IMR-90 (cell line): Measurements from ENCODE around the gene LTBP1. TPM values are rescaled to one million over a fixed set of nuclear protein-coding genes. Genes with fewer than 3 reads are reported as not detected.

ENCODE experiments used
- ATAC-seq: fragments of 200-7000 bp; cut with Tn5 transposase; 2 replicates; pipeline ENCODE4 v1.9.1; 2020; ENCODE audit warnings: low read depth, mild to moderate bottlenecking, moderate library complexity
- BruUV-seq: library from RNA; stranded (reverse); fragments of 400-500 nt; replicated peaks from 2 replicates; lab custom pipeline; 2021; lab: Mats Ljungman, UMichigan
- CTCF ChIA-PET: fragments of 300-600 bp; formaldehyde crosslinking; extraction: SDS; loops from one replicate; lab custom pipeline; 2021; ENCODE audit warnings: antibody characterized with exemption; lab: Yijun Ruan, JAX
- POLR2A ChIA-PET: fragments of 300-600 bp; sonication (Branson Sonifier 250); formaldehyde crosslinking; loops from one replicate; lab custom pipeline; 2022; ENCODE audit warnings: antibody characterized with exemption; ENCODE audit not compliant: unreplicated experiment; lab: Charles Lee
- DNase-seq: peaks from one replicate; pipeline ENCODE4 v3.0.0; 2013
- H2AFZ ChIP-seq: replicated peaks from 2 replicates; pipeline ENCODE3; 2013; ENCODE audit warnings: low read length, mild to moderate bottlenecking; ENCODE audit not compliant: poor library complexity
- H2AK5ac ChIP-seq: 2 replicates; pipeline ENCODE4 v1.6.1; 2013; ENCODE audit warnings: low read depth, low read length, inconsistent platforms
- H2AK9ac ChIP-seq: replicated peaks from 2 replicates; pipeline ENCODE3; 2013; ENCODE audit warnings: mild to moderate bottlenecking, low read depth, low read length, moderate library complexity; ENCODE audit not compliant: poor library complexity
- H2BK120ac ChIP-seq: 2 replicates; pipeline ENCODE4 v1.6.1; 2013; ENCODE audit warnings: low read depth, low read length, inconsistent platforms
- H2BK15ac ChIP-seq: 3 replicates; pipeline ENCODE4 v1.6.1; 2013; ENCODE audit warnings: low read depth, low read length, inconsistent platforms
- H2BK20ac ChIP-seq: 2 replicates; pipeline ENCODE4 v1.6.1; 2013; ENCODE audit warnings: low read depth, mild to moderate bottlenecking, inconsistent platforms, low read length, moderate library complexity
- H2BK5ac ChIP-seq: 2 replicates; pipeline ENCODE4 v1.6.1; 2013; ENCODE audit warnings: mild to moderate bottlenecking, low read depth, low read length, inconsistent platforms; ENCODE audit not compliant: poor library complexity, severe bottlenecking
- H3K14ac ChIP-seq: replicated peaks from 2 replicates; pipeline ENCODE4 v1.6.1; 2013; ENCODE audit warnings: low read depth, low read length, inconsistent platforms
- H3K18ac ChIP-seq: 2 replicates; pipeline ENCODE4 v1.6.1; 2013; ENCODE audit warnings: low read depth, low read length, control low read depth
- H3K23ac ChIP-seq: 2 replicates; pipeline ENCODE4 v1.6.1; 2013; ENCODE audit warnings: low read depth, low read length, inconsistent platforms
- H3K27ac ChIP-seq: 2 replicates; pipeline ENCODE4 v1.5.1; 2013; ENCODE audit warnings: mild to moderate bottlenecking, control low read depth, low read length; ENCODE audit not compliant: insufficient read depth
- H3K27me3 ChIP-seq: 2 replicates; pipeline ENCODE4 v1.6.1; 2013; ENCODE audit warnings: low read length; ENCODE audit not compliant: control insufficient read depth, insufficient read depth
- H3K36me3 ChIP-seq: 2 replicates; pipeline ENCODE4 v1.6.1; 2013; ENCODE audit warnings: low read length, mixed read lengths; ENCODE audit not compliant: control insufficient read depth, insufficient read depth
- H3K4ac ChIP-seq: 2 replicates; pipeline ENCODE4 v1.6.1; 2013; ENCODE audit warnings: low read depth, low read length, inconsistent platforms
- H3K4me1 ChIP-seq: 2 replicates; pipeline ENCODE4 v1.6.1; 2013; ENCODE audit warnings: low read length, mixed read lengths; ENCODE audit not compliant: control insufficient read depth, insufficient read depth
- H3K4me2 ChIP-seq: 2 replicates; pipeline ENCODE4 v1.6.1; 2013; ENCODE audit warnings: low read depth, mild to moderate bottlenecking, control low read depth, low read length, moderate library complexity
- H3K4me3 ChIP-seq: 2 replicates; pipeline ENCODE4 v1.5.1; 2013; ENCODE audit warnings: low read depth, mild to moderate bottlenecking, control low read depth, low read length, moderate library complexity; ENCODE audit not compliant: insufficient read depth
- H3K56ac ChIP-seq: 2 replicates; pipeline ENCODE4 v1.6.1; 2013; ENCODE audit warnings: low read length, inconsistent platforms; ENCODE audit not compliant: insufficient read depth; ENCODE audit errors: extremely low read depth
- H3K79me1 ChIP-seq, 2 experiments: 2 replicates each; pipeline ENCODE4 v1.6.1; 2013; ENCODE audit warnings: low read length in 2 of 2, inconsistent platforms in 1 of 2, low read depth in 1 of 2
- H3K9ac ChIP-seq: 2 replicates; pipeline ENCODE4 v1.6.1; 2013; ENCODE audit warnings: low read depth, low read length, control low read depth
- H3K9me1 ChIP-seq: 2 replicates; pipeline ENCODE4 v1.6.1; 2013; ENCODE audit warnings: low read length, inconsistent platforms; ENCODE audit not compliant: insufficient read depth
- H3K9me3 ChIP-seq: 2 replicates; pipeline ENCODE4 v1.6.1; 2013; ENCODE audit warnings: low read length; ENCODE audit not compliant: control insufficient read depth, insufficient read depth
- H4K20me1 ChIP-seq: 2 replicates; pipeline ENCODE4 v1.6.1; 2013; ENCODE audit warnings: low read length, inconsistent platforms; ENCODE audit not compliant: insufficient read depth
- H4K5ac ChIP-seq: 2 replicates; pipeline ENCODE4 v1.6.1; 2013; ENCODE audit warnings: mild to moderate bottlenecking, low read depth, low read length, control low read depth
- H4K8ac ChIP-seq, 2 experiments: 2 replicates each; pipeline ENCODE4 v1.6.1; 2013; ENCODE audit warnings: low read depth in 2 of 2, low read length in 2 of 2, control low read depth in 1 of 2, inconsistent platforms in 1 of 2
- H4K91ac ChIP-seq: 2 replicates; pipeline ENCODE4 v1.6.1; 2013; ENCODE audit warnings: low read depth, low read length, inconsistent platforms; ENCODE audit not compliant: insufficient read depth
- BHLHE40 ChIP-seq: fragments of 150-350 bp; IDR thresholded peaks from 2 replicates; pipeline ENCODE4 v1.6.1; 2016; ENCODE audit warnings: mild to moderate bottlenecking, low read depth, low read length
- CEBPB ChIP-seq: IDR thresholded peaks from 2 replicates; pipeline ENCODE4 v1.6.1; 2012; ENCODE audit warnings: low read depth, low read length, improper control_type of control experiment
- CHD1 ChIP-seq: IDR thresholded peaks from 2 replicates; pipeline ENCODE4 v1.6.1; 2012; ENCODE audit warnings: low read depth, low read length, improper control_type of control experiment
- CTCF ChIP-seq: conservative IDR thresholded peaks from 2 replicates; pipeline ENCODE4 v1.5.1; 2012; ENCODE audit warnings: mild to moderate bottlenecking, low read depth, low read length, improper control_type of control experiment
- FOS ChIP-seq: fragments of 150-350 bp; IDR thresholded peaks from 2 replicates; pipeline ENCODE4 v1.6.1; 2016; ENCODE audit warnings: low read depth, low read length
- MAFK ChIP-seq: IDR thresholded peaks from 2 replicates; pipeline ENCODE4 v1.6.1; 2012; ENCODE audit warnings: low read depth, low read length, improper control_type of control experiment
- MAZ ChIP-seq: IDR thresholded peaks from 2 replicates; pipeline ENCODE4 v1.6.1; 2012; ENCODE audit warnings: low read depth, mild to moderate bottlenecking, low read length, improper control_type of control experiment, moderate library complexity, borderline replicate concordance
- MXI1 ChIP-seq: IDR thresholded peaks from 2 replicates; pipeline ENCODE4 v1.6.1; 2012; ENCODE audit warnings: low read depth, mild to moderate bottlenecking, low read length, moderate library complexity, borderline replicate concordance
- NFE2L2 ChIP-seq: fragments of 150-350 bp; IDR thresholded peaks from 2 replicates; pipeline ENCODE4 v1.6.1; 2016; ENCODE audit warnings: low read depth, mild to moderate bottlenecking, low read length
- POLR2A ChIP-seq: IDR thresholded peaks from 2 replicates; pipeline ENCODE4 v1.6.1; 2012; ENCODE audit warnings: mild to moderate bottlenecking, low read depth, low read length
- RCOR1 ChIP-seq: IDR thresholded peaks from 2 replicates; pipeline ENCODE4 v1.6.1; 2012; ENCODE audit warnings: mild to moderate bottlenecking, low read length, improper control_type of control experiment; ENCODE audit not compliant: insufficient replicate concordance
- RFX5 ChIP-seq: IDR thresholded peaks from 2 replicates; pipeline ENCODE4 v1.8.0; 2012; ENCODE audit warnings: low read depth, mild to moderate bottlenecking, low read length, moderate library complexity
- SMC3 ChIP-seq: fragments of 150-350 bp; IDR thresholded peaks from 2 replicates; pipeline ENCODE4 v1.6.1; 2016; ENCODE audit warnings: low read depth, mild to moderate bottlenecking, antibody characterized with exemption, low read length, moderate library complexity
- WGBS, 2 experiments: methylation state at CpG; one replicate each; pipeline versions ENCODE4 v1.1.5 to v1.1.7; 2013; ENCODE audit warnings: missing lambda C conversion rate in 2 of 2; ENCODE audit not compliant: insufficient read length in 1 of 2; ENCODE audit errors: extremely low coverage in 2 of 2; 5-methylcytosine and 5-hydroxymethylcytosine counted together
- dilution Hi-C: fragments of 300-500 bp; cut with HindIII; formaldehyde crosslinking; loops from one replicate; pipeline ENCODE4 v1.14.3; 2018; ENCODE audit warnings: low sequenced_read_pairs; ENCODE audit not compliant: unreplicated experiment
- in situ Hi-C: fragments of 300-500 bp; cut with MboI; formaldehyde crosslinking; loops from 3 replicates; pipeline ENCODE4 v1.14.3; 2019; ENCODE audit warnings: low sequenced_read_pairs, inconsistent platforms, mixed read lengths
- intact Hi-C: fragments of 100-400 bp; cut with micrococcal nuclease; formaldehyde crosslinking; loops from 2 replicates; pipeline ENCODE4 v1.10.0; 2022
- polyA plus RNA-seq, 3 experiments: library from polyadenylated mRNA; depleted of rRNA; stranded (reverse); fragments of >200 nt; gene quantifications; 2 replicates each; pipeline ENCODE4 v1.2.3, GENCODE V29; 2012; ENCODE audit warnings: low replicate concordance in 1 of 3
- total RNA-seq: library from RNA; depleted of rRNA; stranded (reverse); fragments of >200 nt; gene quantifications from 2 replicates; pipeline ENCODE4 v1.2.3, GENCODE V29; 2012
- TF ChIP-seq, protein P1 (sequence below): fragments of 150-350 bp; IDR thresholded peaks from 2 replicates; pipeline ENCODE4 v1.6.1; 2016; ENCODE audit warnings: low read depth, mild to moderate bottlenecking, low read length, moderate library complexity, borderline replicate concordance

The LTBP1 gene
- total and polyA plus RNA-seq, 2 of the 4 experiments (the other 2 are of a cell fraction), result 235 to 326 TPM

- H2BK5ac ChIP-seq, result peak overlapping the region; percentile 91
- no peaks in the 10 kb centered on the region for H3K27me3 ChIP-seq
- H4K20me1 ChIP-seq, result no peaks in the 10 kb centered on the region
- no peak overlapping the region for H2AK9ac ChIP-seq
- ChIA-PET POLR2A (interaction anchor here (0.8 kb wide), 1 partner anchor 11 kb away, joined by 3 read pairs; no protein-coding TSS in a partner anchor), CTCF (interaction anchor here (0.6 to 1.2 kb wide), 4 partner anchors 11 to 199 kb away, joined by 3 to 4 read pairs (median 3); no protein-coding TSS in a partner anchor)
- H3K4me2 ChIP-seq, result peak overlapping the region; percentile 93; the same call in 1 of the 2 replicates
- H3K4me1 ChIP-seq, result peaks cover 16% of the 10 kb centered on the region
- peak overlapping the region; percentile 72; the same call in 1 of the 2 replicates for H2BK20ac ChIP-seq
- in situ Hi-C loops (no loop called here), intact Hi-C loops (loop anchor here (5.0 kb wide), 2 partner anchors 74 to 111 kb away; partner anchors contain the start of gene LTBP1), dilution Hi-C loops (no loop called here)
- peaks cover 18 to 55% of the 10 kb centered on the region in 2 experiments for H3K79me1 ChIP-seq
- peak overlapping the region; percentile 49; the same call in 1 of the 2 replicates for H4K91ac ChIP-seq
- peak overlapping the region; percentile 61; the same call in 1 of the 2 replicates for H3K23ac ChIP-seq
- peak overlapping the region; percentile 78 to 87; a peak in 3 of 4 replicates for H4K8ac ChIP-seq
- H3K4ac ChIP-seq, result peak overlapping the region; percentile 66; the same call in 1 of the 2 replicates
- H2BK15ac ChIP-seq, result peak overlapping the region; percentile 76
- peaks cover 3% of the 10 kb centered on the region; the same call in 1 of the 2 replicates for H3K36me3 ChIP-seq
- no peak overlapping the region for H2AFZ ChIP-seq
- H3K4me3 ChIP-seq, result no peak overlapping the region; the same call in 1 of the 2 replicates
- peak; percentile 39 for ATAC-seq
- H3K9ac ChIP-seq, result peak overlapping the region; percentile 42; the same call in 1 of the 2 replicates
- peak overlapping the region; percentile 88 for H2BK120ac ChIP-seq
- 0 out of 2 replicates have a peak, but pooled peaks cover 3% of the 10 kb centered on the region for H3K9me3 ChIP-seq
- peak; percentile 90 for DNase-seq
- BruUV-seq, result no TSS peak
- H3K27ac ChIP-seq, result peak overlapping the region; percentile 57; the same call in 1 of the 2 replicates
- peaks cover 20% of the 10 kb centered on the region for H3K9me1 ChIP-seq
- peak overlapping the region; percentile 57; the same call in 1 of the 2 replicates for H2AK5ac ChIP-seq
- no CpG with 5 or more reads among the region's 5 CpGs for WGBS, 2 experiments
- H4K5ac ChIP-seq, result peak overlapping the region; percentile 86; the same call in 1 of the 2 replicates
- H3K18ac ChIP-seq, result peak overlapping the region; percentile 86; the same call in 1 of the 2 replicates
- peak overlapping the region; percentile 71 for H3K56ac ChIP-seq
- H3K14ac ChIP-seq, result peak overlapping the region; percentile 62
- TF ChIP-seq, protein P1, sequence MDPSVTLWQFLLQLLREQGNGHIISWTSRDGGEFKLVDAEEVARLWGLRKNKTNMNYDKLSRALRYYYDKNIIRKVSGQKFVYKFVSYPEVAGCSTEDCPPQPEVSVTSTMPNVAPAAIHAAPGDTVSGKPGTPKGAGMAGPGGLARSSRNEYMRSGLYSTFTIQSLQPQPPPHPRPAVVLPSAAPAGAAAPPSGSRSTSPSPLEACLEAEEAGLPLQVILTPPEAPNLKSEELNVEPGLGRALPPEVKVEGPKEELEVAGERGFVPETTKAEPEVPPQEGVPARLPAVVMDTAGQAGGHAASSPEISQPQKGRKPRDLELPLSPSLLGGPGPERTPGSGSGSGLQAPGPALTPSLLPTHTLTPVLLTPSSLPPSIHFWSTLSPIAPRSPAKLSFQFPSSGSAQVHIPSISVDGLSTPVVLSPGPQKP, result no peak
- no peak for TF ChIP-seq RCOR1
- TF ChIP-seq POLR2A, result 0 out of 2 replicates have a peak, but pooled peaks have one; percentile 20
- no peak for TF ChIP-seq CEBPB
- TF ChIP-seq CTCF, result no peak
- TF ChIP-seq FOS, result peak; percentile 12; the same call in 1 of the 2 replicates
- TF ChIP-seq MXI1, result no peak
- no peak for TF ChIP-seq NFE2L2
- TF ChIP-seq CHD1, result no peak
- no peak for TF ChIP-seq RFX5
- TF ChIP-seq MAFK, result no peak
- no peak for TF ChIP-seq SMC3
- no peak for TF ChIP-seq BHLHE40
- TF ChIP-seq MAZ, result no peak
Observed at GRCh38 chr2:33021542-33022227, 74.9 kb downstream of the LTBP1 start.
